ENCODE data around the gene PPP2R2C.

The PPP2R2C gene

GRCh38 chr4:6283282-6283681 lies 189.1 kb downstream of the PPP2R2C start:
- Mint-ChIP-seq H3K27ac (no peak overlapping the region), H3K4me1 (ENCODE audit: low read depth) (peaks cover 4% of the 10 kb centered on the region), H3K9me3 (no peaks in the 10 kb centered on the region), H3K27me3 (ENCODE audit: low read depth) (no peaks in the 10 kb centered on the region), H3K4me3 (no peak overlapping the region), H3K36me3 (ENCODE audit: low read depth) (no peaks in the 10 kb centered on the region)

- Mint-ChIP-seq H3K27ac (no peak overlapping the region), H3K27me3 (ENCODE audit: low read depth) (no peaks in the 10 kb centered on the region), H3K4me1 (ENCODE audit: low read depth) (peaks cover 4% of the 10 kb centered on the region), H3K36me3 (ENCODE audit: low read depth) (no peaks in the 10 kb centered on the region), H3K4me3 (no peak overlapping the region), H3K9me3 (no peaks in the 10 kb centered on the region)
Observed at GRCh38 chr4:6282314-6282771, 190.1 kb downstream of the PPP2R2C start.

- no peaks in the 10 kb centered on the region for H3K36me3 Mint-ChIP-seq (ENCODE audit: low read depth)
- no peaks in the 10 kb centered on the region for H3K9me3 Mint-ChIP-seq
- peaks cover 4% of the 10 kb centered on the region for H3K4me1 Mint-ChIP-seq (ENCODE audit: low read depth)
- H3K27ac Mint-ChIP-seq: no peak overlapping the region
- H3K27me3 Mint-ChIP-seq (ENCODE audit: low read depth): peaks cover 1% of the 10 kb centered on the region
- H3K4me3 Mint-ChIP-seq: no peak overlapping the region
Observed at GRCh38 chr4:6281436-6282313, 190.7 kb downstream of the PPP2R2C start.

- Mint-ChIP-seq H3K27me3 (ENCODE audit: low read depth) (peaks cover 6% of the 10 kb centered on the region), H3K4me1 (ENCODE audit: low read depth) (peaks cover 4% of the 10 kb centered on the region), H3K36me3 (ENCODE audit: low read depth) (no peaks in the 10 kb centered on the region), H3K9me3 (no peaks in the 10 kb centered on the region), H3K27ac (no peak overlapping the region), H3K4me3 (no peak overlapping the region)
Observed at GRCh38 chr4:6280365-6280996, 191.9 kb downstream of the PPP2R2C start.

GRCh38 chr4:6279582-6280289 lies 192.7 kb downstream of the PPP2R2C start:
- Mint-ChIP-seq H3K4me3 (no peak overlapping the region), H3K27ac (no peak overlapping the region), H3K4me1 (ENCODE audit: low read depth) (peaks cover 4% of the 10 kb centered on the region), H3K36me3 (ENCODE audit: low read depth) (no peaks in the 10 kb centered on the region), H3K27me3 (ENCODE audit: low read depth) (peaks cover 11% of the 10 kb centered on the region), H3K9me3 (no peaks in the 10 kb centered on the region)

GRCh38 chr4:6278801-6279197 lies 193.6 kb downstream of the PPP2R2C start:
- H3K27ac Mint-ChIP-seq: peak overlapping the region; percentile 36
- peaks cover 16% of the 10 kb centered on the region for H3K27me3 Mint-ChIP-seq (ENCODE audit: low read depth)
- H3K4me1 Mint-ChIP-seq (ENCODE audit: low read depth): peaks cover 4% of the 10 kb centered on the region
- no peak overlapping the region for H3K4me3 Mint-ChIP-seq
- no peaks in the 10 kb centered on the region for H3K9me3 Mint-ChIP-seq
- no peaks in the 10 kb centered on the region for H3K36me3 Mint-ChIP-seq (ENCODE audit: low read depth)

GRCh38 chr4:6277935-6278800 lies 194.2 kb downstream of the PPP2R2C start:
- Mint-ChIP-seq H3K27ac (peak overlapping the region; percentile 36), H3K36me3 (ENCODE audit: low read depth) (no peaks in the 10 kb centered on the region), H3K4me1 (ENCODE audit: low read depth) (peaks cover 4% of the 10 kb centered on the region), H3K4me3 (no peak overlapping the region), H3K27me3 (ENCODE audit: low read depth) (peaks cover 18% of the 10 kb centered on the region), H3K9me3 (no peaks in the 10 kb centered on the region)

GRCh38 chr4:6277139-6277802 lies 195.1 kb downstream of the PPP2R2C start:
- H3K4me3 Mint-ChIP-seq: no peak overlapping the region
- peaks cover 4% of the 10 kb centered on the region for H3K4me1 Mint-ChIP-seq (ENCODE audit: low read depth)
- H3K27me3 Mint-ChIP-seq (ENCODE audit: low read depth): peaks cover 25% of the 10 kb centered on the region
- no peaks in the 10 kb centered on the region for H3K9me3 Mint-ChIP-seq
- H3K36me3 Mint-ChIP-seq (ENCODE audit: low read depth): no peaks in the 10 kb centered on the region
- H3K27ac Mint-ChIP-seq: no peak overlapping the region

GRCh38 chr4:6275898-6276806 lies 196.3 kb downstream of the PPP2R2C start:
- H3K36me3 Mint-ChIP-seq (ENCODE audit: low read depth): no peaks in the 10 kb centered on the region
- H3K27ac Mint-ChIP-seq: no peak overlapping the region
- peaks cover 33% of the 10 kb centered on the region for H3K27me3 Mint-ChIP-seq (ENCODE audit: low read depth)
- H3K9me3 Mint-ChIP-seq: no peaks in the 10 kb centered on the region
- peaks cover 4% of the 10 kb centered on the region for H3K4me1 Mint-ChIP-seq (ENCODE audit: low read depth)
- no peak overlapping the region for H3K4me3 Mint-ChIP-seq

- H3K27ac Mint-ChIP-seq: no peak overlapping the region
- H3K9me3 Mint-ChIP-seq: no peaks in the 10 kb centered on the region
- H3K4me1 Mint-ChIP-seq (ENCODE audit: low read depth): peaks cover 6% of the 10 kb centered on the region
- no peak overlapping the region for H3K4me3 Mint-ChIP-seq
- no peaks in the 10 kb centered on the region for H3K36me3 Mint-ChIP-seq (ENCODE audit: low read depth)
- H3K27me3 Mint-ChIP-seq (ENCODE audit: low read depth): peaks cover 41% of the 10 kb centered on the region
Observed at GRCh38 chr4:6275351-6275750, 197.1 kb downstream of the PPP2R2C start.

GRCh38 chr4:6273661-6273990 lies 198.8 kb downstream of the PPP2R2C start:
- Mint-ChIP-seq H3K27me3 (ENCODE audit: low read depth) (peaks cover 46% of the 10 kb centered on the region), H3K4me3 (no peak overlapping the region), H3K27ac (no peak overlapping the region), H3K4me1 (ENCODE audit: low read depth) (peaks cover 8% of the 10 kb centered on the region), H3K36me3 (ENCODE audit: low read depth) (no peaks in the 10 kb centered on the region), H3K9me3 (no peaks in the 10 kb centered on the region)

GRCh38 chr4:6272863-6273660 lies 199.4 kb downstream of the PPP2R2C start:
- Mint-ChIP-seq H3K9me3 (no peaks in the 10 kb centered on the region), H3K4me1 (ENCODE audit: low read depth) (peaks cover 8% of the 10 kb centered on the region), H3K27me3 (ENCODE audit: low read depth) (peaks cover 51% of the 10 kb centered on the region), H3K27ac (no peak overlapping the region), H3K4me3 (no peak overlapping the region), H3K36me3 (ENCODE audit: low read depth) (no peaks in the 10 kb centered on the region)

Measured in T-helper 1 cell treated with Interleukin-12 subunit alpha and Interleukin-12 subunit beta and Interleukin-4 antibody, amounts not matched to agents 30 μg/mL and 1 μg/mL, for 36 hours (primary cell).